ENCODE data around the gene ATP2A1.
A peak's percentile ranks its signal among the peaks of the same experiment; 100 is the strongest.

Gene ATP2A1

GRCh38 chr16:28924762-28925385, 46.6 kb downstream of the ATP2A1 start, which contains the start of gene RABEP2:
RABEP2 (minus strand) TSS chr16:28925238; CDS start chr16:28925163, 75 bp downstream.
- TF ChIP-seq ZFX (IDR thresholded peaks at IDR 0.05; ENCODE audit: borderline replicate concordance) (no peak), CTCF (IDR thresholded peaks at IDR 0.05) (peak; percentile 10)
- peak within 1 kb of the TSS; percentile 97 for H3K27ac ChIP-seq

- peak overlapping the region; percentile 97 for H3K27ac ChIP-seq
- no peak for TF ChIP-seq ZFX (IDR thresholded peaks at IDR 0.05; ENCODE audit: borderline replicate concordance)
- TF ChIP-seq CTCF (IDR thresholded peaks at IDR 0.05), result no peak
Measured at GRCh38 chr16:28925386-28926228, 47.3 kb downstream of the ATP2A1 start.

DNA sequence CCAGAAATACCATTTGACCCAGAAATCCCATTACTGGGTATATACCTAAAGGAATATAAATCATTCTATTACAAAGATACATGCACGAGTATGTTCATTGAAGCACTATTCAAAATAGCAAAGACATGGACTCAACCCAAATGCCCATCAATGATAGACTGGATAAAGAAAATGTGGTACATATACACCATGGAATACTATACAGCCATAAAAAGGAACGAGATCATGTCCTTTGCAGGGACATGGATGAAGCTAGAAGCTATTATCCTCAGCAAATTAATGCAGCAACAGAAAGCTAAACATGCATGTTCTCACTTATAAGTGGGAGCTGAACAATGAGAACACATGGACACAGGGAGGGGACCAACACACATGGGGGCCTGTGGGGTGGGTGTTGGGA, 48.0 kb downstream of the ATP2A1 start:
- peak overlapping the region; percentile 97 for H3K27ac ChIP-seq

- TF ChIP-seq CTCF (IDR thresholded peaks at IDR 0.05) (no peak), ZFX (IDR thresholded peaks at IDR 0.05; ENCODE audit: borderline replicate concordance) (no peak)
- H3K27ac ChIP-seq, result no peak overlapping the region
Measured at GRCh38 chr16:28927815-28928214, 49.5 kb downstream of the ATP2A1 start.

- H3K27ac ChIP-seq, result no peak overlapping the region
Measured at GRCh38 chr16:28930203-28930602, 51.9 kb downstream of the ATP2A1 start.

GRCh38 chr16:28930652-28931051, 52.4 kb downstream of the ATP2A1 start:
- TF ChIP-seq CTCF (IDR thresholded peaks at IDR 0.05) (no peak), ZFX (IDR thresholded peaks at IDR 0.05; ENCODE audit: borderline replicate concordance) (no peak)
- no peak overlapping the region for H3K27ac ChIP-seq

More at GRCh38 chr16:28930203-28930602, 51.9 kb downstream of the ATP2A1 start:
- no peak for TF ChIP-seq ZFX (IDR thresholded peaks at IDR 0.05; ENCODE audit: borderline replicate concordance)
- TF ChIP-seq CTCF (IDR thresholded peaks at IDR 0.05), result no peak

- TF ChIP-seq ZFX (IDR thresholded peaks at IDR 0.05; ENCODE audit: borderline replicate concordance) (no peak), CTCF (IDR thresholded peaks at IDR 0.05) (no peak)
- no peak within 1 kb of the TSS for H3K27ac ChIP-seq
Measured at GRCh38 chr16:28931801-28932225, 53.5 kb downstream of the ATP2A1 start, which contains the start of gene CD19. CD19 (plus strand) TSS chr16:28931971; CDS start chr16:28932001, 30 bp downstream.
